ENCODE results near the gene STEAP1B.

STEAP1B gene

GRCh38 chr7:22488643-22489462 is 11.1 kb downstream of the STEAP1B start:
- Histone ChIP-seq H3F3A (ENCODE audit: low read depth) (no peaks in the 10 kb centered on the region), H4K20me1 (ENCODE audit: insufficient read depth, low read length, poor library complexity, severe bottlenecking) (no peaks in the 10 kb centered on the region), H3K9ac (ENCODE audit: low read depth, low read length, poor library complexity, severe bottlenecking) (no peak overlapping the region), H3K9me3 (ENCODE audit: insufficient read depth, low read depth, low read length) (no peaks in the 10 kb centered on the region), H3K4me3 (ENCODE audit: low read length, poor library complexity, severe bottlenecking) (no peak overlapping the region), H3K9me2 (replicated peaks; ENCODE audit: low read depth, low read length) (no peaks in the 10 kb centered on the region), H3K4me1 (ENCODE audit: insufficient read depth, low read length, poor library complexity, severe bottlenecking) (peaks cover 8% of the 10 kb centered on the region), H3K79me2 (ENCODE audit: insufficient read depth, low read length) (no peaks in the 10 kb centered on the region), H3K36me3 (ENCODE audit: insufficient read depth, low read length) (no peaks in the 10 kb centered on the region), H2AFZ (ENCODE audit: low read length) (no peak overlapping the region), H3K27me3 (ENCODE audit: insufficient read depth, low read length, poor library complexity, severe bottlenecking) (no peaks in the 10 kb centered on the region), H3K4me2 (ENCODE audit: low read depth, low read length, poor library complexity, severe bottlenecking) (no peak overlapping the region)
- peak; percentile 98 for TF ChIP-seq CTCF (conservative IDR thresholded peaks at IDR 0.05; ENCODE audit: low read length)
- no peak for TF ChIP-seq EZH2phosphoT487 (IDR thresholded peaks at IDR 0.05; ENCODE audit: borderline replicate concordance)

GRCh38 chr7:22487978-22488642 is 11.9 kb downstream of the STEAP1B start:
- no peaks in the 10 kb centered on the region for H3K79me2 ChIP-seq (ENCODE audit: insufficient read depth, low read length)
- H2AFZ ChIP-seq (ENCODE audit: low read length): no peak overlapping the region
- no peaks in the 10 kb centered on the region for H3K9me2 ChIP-seq (replicated peaks; ENCODE audit: low read depth, low read length)
- H4K20me1 ChIP-seq (ENCODE audit: insufficient read depth, low read length, poor library complexity, severe bottlenecking): no peaks in the 10 kb centered on the region
- H3K9me3 ChIP-seq (ENCODE audit: insufficient read depth, low read depth, low read length): no peaks in the 10 kb centered on the region
- TF ChIP-seq EZH2phosphoT487 (IDR thresholded peaks at IDR 0.05; ENCODE audit: borderline replicate concordance) (no peak), CTCF (conservative IDR thresholded peaks at IDR 0.05; ENCODE audit: low read length) (no peak)
- no peaks in the 10 kb centered on the region for H3F3A ChIP-seq (ENCODE audit: low read depth)
- no peak overlapping the region for H3K4me3 ChIP-seq (ENCODE audit: low read length, poor library complexity, severe bottlenecking)
- H3K27me3 ChIP-seq (ENCODE audit: insufficient read depth, low read length, poor library complexity, severe bottlenecking): no peaks in the 10 kb centered on the region
- H3K36me3 ChIP-seq (ENCODE audit: insufficient read depth, low read length): no peaks in the 10 kb centered on the region
- H3K9ac ChIP-seq (ENCODE audit: low read depth, low read length, poor library complexity, severe bottlenecking): no peak overlapping the region
- H3K4me2 ChIP-seq (ENCODE audit: low read depth, low read length, poor library complexity, severe bottlenecking): no peak overlapping the region
- peaks cover 8% of the 10 kb centered on the region for H3K4me1 ChIP-seq (ENCODE audit: insufficient read depth, low read length, poor library complexity, severe bottlenecking)

GRCh38 chr7:22486597-22486996 is 13.4 kb downstream of the STEAP1B start:
- no peaks in the 10 kb centered on the region for H3F3A ChIP-seq (ENCODE audit: low read depth)
- H3K36me3 ChIP-seq (ENCODE audit: insufficient read depth, low read length): no peaks in the 10 kb centered on the region
- no peak overlapping the region for H2AFZ ChIP-seq (ENCODE audit: low read length)
- H3K4me1 ChIP-seq (ENCODE audit: insufficient read depth, low read length, poor library complexity, severe bottlenecking): peaks cover 9% of the 10 kb centered on the region
- H3K9me2 ChIP-seq (replicated peaks; ENCODE audit: low read depth, low read length): no peaks in the 10 kb centered on the region
- H3K4me3 ChIP-seq (ENCODE audit: low read length, poor library complexity, severe bottlenecking): no peak overlapping the region
- no peaks in the 10 kb centered on the region for H4K20me1 ChIP-seq (ENCODE audit: insufficient read depth, low read length, poor library complexity, severe bottlenecking)
- no peaks in the 10 kb centered on the region for H3K79me2 ChIP-seq (ENCODE audit: insufficient read depth, low read length)
- H3K9ac ChIP-seq (ENCODE audit: low read depth, low read length, poor library complexity, severe bottlenecking): no peak overlapping the region
- H3K9me3 ChIP-seq (ENCODE audit: insufficient read depth, low read depth, low read length): no peaks in the 10 kb centered on the region
- TF ChIP-seq EZH2phosphoT487 (IDR thresholded peaks at IDR 0.05; ENCODE audit: borderline replicate concordance) (no peak), CTCF (conservative IDR thresholded peaks at IDR 0.05; ENCODE audit: low read length) (no peak)
- no peaks in the 10 kb centered on the region for H3K27me3 ChIP-seq (ENCODE audit: insufficient read depth, low read length, poor library complexity, severe bottlenecking)
- no peak overlapping the region for H3K4me2 ChIP-seq (ENCODE audit: low read depth, low read length, poor library complexity, severe bottlenecking)
